Measurements from ENCODE around the gene ZCCHC7. TPM values are rescaled to one million over a fixed set of nuclear protein-coding genes. Genes with fewer than 3 reads are reported as not detected.
A peak's percentile ranks its signal among the peaks of the same experiment; 100 is the strongest.

Gene ZCCHC7
- total and polyA plus RNA-seq, 4 donors = 7.7 to 28.0 (median 12.6) TPM

DNA sequence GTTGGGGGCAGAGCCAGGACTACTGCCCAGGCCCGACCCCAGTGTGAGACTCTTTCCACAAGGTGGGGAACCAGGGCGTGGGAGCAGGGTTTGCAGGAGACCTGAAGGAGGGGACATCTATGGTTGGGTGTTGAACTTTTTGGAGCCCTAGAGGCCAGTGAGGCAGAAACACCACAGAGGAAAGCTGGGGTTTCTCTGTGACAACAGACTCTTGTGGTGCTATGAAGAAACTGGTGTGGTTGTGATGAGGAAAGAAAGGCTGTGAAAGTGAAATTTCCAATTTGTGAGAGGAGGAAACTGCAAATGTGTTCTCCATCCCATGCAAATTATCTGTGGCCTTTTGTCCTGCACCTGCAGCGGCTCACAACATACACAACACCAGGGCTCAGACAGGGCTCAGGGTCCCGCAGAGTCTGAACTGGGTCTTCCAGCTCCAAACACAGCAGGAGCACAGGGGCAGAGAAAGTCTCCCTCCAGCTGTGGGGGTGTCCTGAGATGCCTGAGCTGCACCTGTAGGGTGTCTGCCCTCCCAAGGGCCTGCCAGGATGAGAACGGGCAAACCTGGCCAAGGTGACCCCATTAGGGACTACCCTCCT, 250.7 kb downstream of the ZCCHC7 start:
- DNase-seq (no peak), ATAC-seq (ENCODE audit: insufficient read depth, low FRiP score) (peak; percentile 17)
- no peaks in the 10 kb centered on the region for H3K9me3 ChIP-seq (ENCODE audit: control insufficient read depth in 4 of 4, insufficient read depth in 3 of 4, low read length in 3 of 4)
- H3K4me3 ChIP-seq = no peak overlapping the region
- H3K36me3 ChIP-seq (ENCODE audit: control insufficient read depth in 4 of 4, insufficient read depth in 4 of 4, low read length in 4 of 4) = no peaks in the 10 kb centered on the region
- TF ChIP-seq CTCF (IDR thresholded peaks at IDR 0.05; ENCODE audit: control extremely low read depth, extremely low read depth) = no peak
- 82 to 83% methylated on average over 5 of the region's 5 CpGs for WGBS, 2 donors
- H3K27ac ChIP-seq (ENCODE audit: low read depth in 1 of 2, low read length in 1 of 2) = no peak overlapping the region
- H3K9ac ChIP-seq (ENCODE audit: insufficient read depth in 1 of 2, low read length in 2 of 2) = no peak overlapping the region
- H3K4me1 ChIP-seq (ENCODE audit: control insufficient read depth in 5 of 5, insufficient read depth in 5 of 5, low read length in 5 of 5) = no peaks in the 10 kb centered on the region
- H3K27me3 ChIP-seq (ENCODE audit: control insufficient read depth in 3 of 3, insufficient read depth in 3 of 3, low read length in 2 of 3) = no peaks in the 10 kb centered on the region

- ATAC-seq (ENCODE audit: insufficient read depth, low FRiP score) (no peak), DNase-seq (no peak)
- H3K4me1 ChIP-seq (ENCODE audit: control insufficient read depth in 5 of 5, insufficient read depth in 5 of 5, low read length in 5 of 5) = no peaks in the 10 kb centered on the region
- no peaks in the 10 kb centered on the region for H3K9me3 ChIP-seq (ENCODE audit: control insufficient read depth in 4 of 4, insufficient read depth in 3 of 4, low read length in 3 of 4)
- H3K27ac ChIP-seq (ENCODE audit: low read depth in 1 of 2, low read length in 1 of 2) = no peak overlapping the region
- no peaks in the 10 kb centered on the region for H3K36me3 ChIP-seq (ENCODE audit: control insufficient read depth in 4 of 4, insufficient read depth in 4 of 4, low read length in 4 of 4)
- WGBS, 2 donors = 57 to 61% methylated on average over 20 of the region's 20 CpGs
- TF ChIP-seq CTCF (IDR thresholded peaks at IDR 0.05; ENCODE audit: control extremely low read depth, extremely low read depth) = no peak
- no peaks in the 10 kb centered on the region for H3K27me3 ChIP-seq (ENCODE audit: control insufficient read depth in 3 of 3, insufficient read depth in 3 of 3, low read length in 2 of 3)
- no peak overlapping the region for H3K4me3 ChIP-seq
- no peak overlapping the region for H3K9ac ChIP-seq (ENCODE audit: insufficient read depth in 1 of 2, low read length in 2 of 2)
These were observed 251.4 kb downstream of the ZCCHC7 start for GRCh38 chr9:37371565-37372464.

DNA sequence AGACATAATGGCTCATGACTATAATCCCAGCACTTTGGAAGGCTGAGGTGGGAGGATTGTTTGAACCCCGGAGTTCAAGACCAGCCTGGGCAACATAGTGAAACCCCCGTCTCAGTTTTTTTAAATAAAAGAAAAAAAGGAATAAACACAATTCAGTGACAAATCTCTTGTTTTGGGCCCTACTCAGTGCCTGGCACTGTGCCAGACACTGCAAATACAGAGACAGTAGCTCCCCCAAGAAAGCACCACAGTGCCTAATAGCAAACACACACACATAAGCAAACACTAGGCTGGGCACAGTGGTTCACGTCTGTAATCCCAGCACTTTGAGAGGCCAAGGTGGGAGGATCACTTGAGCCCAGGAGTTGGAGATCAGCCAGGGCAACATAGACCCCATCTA, 252.5 kb downstream of the ZCCHC7 start:
- H3K27ac ChIP-seq (ENCODE audit: low read depth in 1 of 2, low read length in 1 of 2) = no peak overlapping the region
- H3K9me3 ChIP-seq (ENCODE audit: control insufficient read depth in 4 of 4, insufficient read depth in 3 of 4, low read length in 3 of 4) = no peaks in the 10 kb centered on the region
- H3K9ac ChIP-seq (ENCODE audit: insufficient read depth in 1 of 2, low read length in 2 of 2) = no peak overlapping the region
- H3K36me3 ChIP-seq (ENCODE audit: control insufficient read depth in 4 of 4, insufficient read depth in 4 of 4, low read length in 4 of 4) = no peaks in the 10 kb centered on the region
- DNase-seq (no peak), ATAC-seq (ENCODE audit: insufficient read depth, low FRiP score) (no peak)
- H3K27me3 ChIP-seq (ENCODE audit: control insufficient read depth in 3 of 3, insufficient read depth in 3 of 3, low read length in 2 of 3) = no peaks in the 10 kb centered on the region
- WGBS, 2 donors = 84 to 91% methylated on average over 3 of the region's 3 CpGs
- TF ChIP-seq CTCF (IDR thresholded peaks at IDR 0.05; ENCODE audit: control extremely low read depth, extremely low read depth) = no peak
- H3K4me1 ChIP-seq (ENCODE audit: control insufficient read depth in 5 of 5, insufficient read depth in 5 of 5, low read length in 5 of 5) = no peaks in the 10 kb centered on the region
- no peak overlapping the region for H3K4me3 ChIP-seq

Measured in lung (tissue), 12 donors.